ENCODE results near the gene POLR2A.

Gene POLR2A

DNA sequence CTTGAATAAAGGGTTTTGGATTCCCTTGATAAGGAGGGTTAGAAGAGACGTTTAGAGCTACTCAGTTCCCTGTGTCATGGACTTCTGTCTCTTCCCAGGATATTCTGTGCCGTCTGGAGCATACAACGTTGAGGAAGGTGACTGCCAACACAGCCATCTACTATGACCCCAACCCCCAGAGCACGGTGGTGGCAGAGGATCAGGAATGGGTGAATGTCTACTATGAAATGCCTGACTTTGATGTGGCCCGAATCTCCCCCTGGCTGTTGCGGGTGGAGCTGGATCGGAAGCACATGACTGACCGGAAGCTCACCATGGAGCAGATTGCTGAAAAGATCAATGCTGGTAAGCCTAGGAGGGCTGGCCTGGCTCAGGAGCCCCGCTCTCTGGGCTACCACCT is 24.7 kb downstream of the POLR2A start:
- no peak for DNase-seq (ENCODE audit: low read depth)

DNA sequence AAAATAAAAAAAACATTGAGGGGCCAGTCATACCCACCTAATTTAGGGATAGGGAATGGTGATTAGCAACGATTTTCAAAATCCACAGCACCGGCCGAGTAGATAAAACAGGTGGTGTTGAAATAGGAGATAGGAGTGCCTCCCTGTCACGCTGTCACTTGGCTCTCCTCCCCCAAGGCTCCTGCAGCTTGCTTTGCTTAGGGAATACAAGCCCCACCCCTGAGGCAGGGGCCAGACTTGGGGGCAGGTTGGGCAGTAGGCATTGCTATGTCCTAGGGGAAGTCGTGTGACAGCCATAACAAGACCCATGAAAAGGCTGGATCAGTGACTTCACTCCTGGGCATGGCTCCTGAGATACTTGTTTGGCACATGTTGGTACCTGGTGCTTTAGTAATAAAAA is 25.8 kb downstream of the POLR2A start:
- DNase-seq (ENCODE audit: low read depth) = no peak

DNA sequence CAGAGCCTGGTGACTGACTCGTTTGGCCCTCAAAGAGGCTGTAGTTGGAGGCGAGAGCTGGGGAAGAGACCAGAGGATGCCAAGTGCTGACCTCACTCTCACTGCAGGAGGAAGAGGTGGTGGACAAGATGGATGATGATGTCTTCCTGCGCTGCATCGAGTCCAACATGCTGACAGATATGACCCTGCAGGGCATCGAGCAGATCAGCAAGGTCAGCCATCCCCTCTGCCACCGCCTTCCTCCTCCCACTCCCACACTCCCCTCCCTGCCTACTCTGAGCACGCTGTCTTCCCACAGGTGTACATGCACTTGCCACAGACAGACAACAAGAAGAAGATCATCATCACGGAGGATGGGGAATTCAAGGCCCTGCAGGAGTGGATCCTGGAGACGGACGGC is 26.9 kb downstream of the POLR2A start:
- DNase-seq (ENCODE audit: low read depth) = no peak

DNA sequence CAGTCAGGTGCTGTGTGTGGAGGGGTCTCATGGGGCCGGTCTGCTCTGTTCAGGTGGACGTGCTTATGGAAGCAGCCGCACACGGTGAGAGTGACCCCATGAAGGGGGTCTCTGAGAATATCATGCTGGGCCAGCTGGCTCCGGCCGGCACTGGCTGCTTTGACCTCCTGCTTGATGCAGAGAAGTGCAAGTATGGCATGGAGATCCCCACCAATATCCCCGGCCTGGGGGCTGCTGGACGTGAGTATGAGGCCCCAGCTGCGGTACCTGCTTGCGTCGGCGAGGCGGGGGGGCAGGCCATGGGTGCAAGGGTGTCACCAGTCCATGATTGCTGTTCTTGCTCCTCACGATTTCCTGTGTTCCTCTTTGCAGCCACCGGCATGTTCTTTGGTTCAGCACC is 27.9 kb downstream of the POLR2A start:
- DNase-seq (ENCODE audit: low read depth) = no peak

DNA sequence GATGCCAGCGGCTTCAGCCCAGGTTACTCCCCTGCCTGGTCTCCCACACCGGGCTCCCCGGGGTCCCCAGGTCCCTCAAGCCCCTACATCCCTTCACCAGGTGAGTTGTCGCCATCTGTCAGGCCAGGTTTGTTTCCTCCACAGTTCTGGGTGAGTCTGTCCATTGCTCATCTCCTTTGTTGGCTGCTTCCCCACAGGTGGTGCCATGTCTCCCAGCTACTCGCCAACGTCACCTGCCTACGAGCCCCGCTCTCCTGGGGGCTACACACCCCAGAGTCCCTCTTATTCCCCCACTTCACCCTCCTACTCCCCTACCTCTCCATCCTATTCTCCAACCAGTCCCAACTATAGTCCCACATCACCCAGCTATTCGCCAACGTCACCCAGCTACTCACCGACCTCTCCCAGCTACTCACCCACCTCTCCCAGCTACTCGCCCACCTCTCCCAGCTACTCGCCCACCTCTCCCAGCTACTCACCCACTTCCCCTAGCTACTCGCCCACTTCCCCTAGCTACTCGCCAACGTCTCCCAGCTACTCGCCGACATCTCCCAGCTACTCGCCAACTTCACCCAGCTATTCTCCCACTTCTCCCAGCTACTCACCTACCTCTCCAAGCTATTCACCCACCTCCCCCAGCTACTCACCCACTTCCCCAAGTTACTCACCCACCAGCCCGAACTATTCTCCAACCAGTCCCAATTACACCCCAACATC is 28.8 kb downstream of the POLR2A start:
- DNase-seq (ENCODE audit: low read depth) = no peak

DNA sequence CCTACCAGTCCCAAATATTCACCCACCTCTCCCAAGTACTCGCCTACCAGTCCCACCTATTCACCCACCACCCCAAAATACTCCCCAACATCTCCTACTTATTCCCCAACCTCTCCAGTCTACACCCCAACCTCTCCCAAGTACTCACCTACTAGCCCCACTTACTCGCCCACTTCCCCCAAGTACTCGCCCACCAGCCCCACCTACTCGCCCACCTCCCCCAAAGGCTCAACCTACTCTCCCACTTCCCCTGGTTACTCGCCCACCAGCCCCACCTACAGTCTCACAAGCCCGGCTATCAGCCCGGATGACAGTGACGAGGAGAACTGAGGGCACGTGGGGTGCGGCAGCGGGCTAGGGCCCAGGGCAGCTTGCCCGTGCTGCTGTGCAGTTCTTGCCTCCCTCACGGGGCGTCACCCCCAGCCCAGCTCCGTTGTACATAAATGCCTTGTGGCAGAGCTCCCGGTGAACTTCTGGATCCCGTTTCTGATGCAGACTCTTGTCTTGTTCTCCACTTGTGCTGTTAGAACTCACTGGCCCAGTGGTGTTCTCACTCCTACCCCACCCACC is 29.8 kb downstream of the POLR2A start:
- no peak for DNase-seq (ENCODE audit: low read depth)

DNA sequence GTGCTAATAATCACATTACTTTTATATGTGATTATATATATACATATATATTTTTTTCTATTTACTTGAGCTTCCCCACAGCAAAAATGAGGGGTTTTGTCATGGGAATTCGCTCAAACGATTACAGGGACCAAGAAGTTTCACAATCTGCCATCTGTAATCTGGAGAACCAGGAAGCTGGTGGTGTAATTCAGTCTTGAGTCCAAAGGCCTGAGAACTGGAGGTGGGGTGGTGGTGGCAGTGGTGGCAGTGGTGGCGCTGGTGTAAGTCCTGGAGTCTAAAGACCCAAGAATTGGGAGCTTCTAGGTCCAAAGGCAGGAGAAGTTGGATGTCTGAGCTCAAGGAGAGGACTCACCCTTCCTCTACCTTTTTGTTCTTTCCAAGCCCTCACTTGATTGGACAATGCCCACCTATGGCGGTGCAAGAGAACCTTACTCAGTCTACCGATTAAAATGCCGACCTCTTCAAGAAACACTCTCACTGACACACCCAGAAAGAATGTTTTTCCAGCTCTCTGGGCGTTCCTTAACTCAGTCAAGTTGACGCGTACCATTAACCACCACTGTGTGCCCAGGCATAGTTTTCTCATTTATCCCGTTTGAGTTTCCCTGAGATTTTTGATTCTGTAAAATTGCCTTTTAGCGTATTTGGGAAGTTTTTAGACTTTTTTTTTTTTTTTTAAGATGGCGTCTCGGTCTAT is 31.9 kb downstream of the POLR2A start:
- DNase-seq (ENCODE audit: low read depth) = no peak

DNA sequence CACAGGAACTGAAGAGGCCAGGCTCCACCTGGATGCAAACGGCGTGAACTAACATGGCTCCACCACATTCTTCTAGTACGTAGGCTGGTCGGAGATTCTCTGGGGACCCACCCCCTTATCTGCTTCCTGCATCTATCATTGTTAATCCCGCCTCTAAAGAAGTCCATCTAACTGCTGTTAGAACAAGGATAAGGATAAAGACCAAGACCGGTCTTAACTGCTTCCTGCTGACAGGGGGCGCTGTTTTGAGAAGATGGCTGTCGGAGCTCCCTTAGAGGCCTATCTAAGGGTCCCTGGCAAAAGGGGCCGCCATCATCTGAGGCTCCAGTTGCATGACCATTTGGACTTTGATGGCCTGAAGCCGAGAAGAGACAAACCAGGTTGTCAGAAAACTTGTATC is 38.9 kb downstream of the POLR2A start:
- DNase-seq (ENCODE audit: low read depth) = no peak

DNA sequence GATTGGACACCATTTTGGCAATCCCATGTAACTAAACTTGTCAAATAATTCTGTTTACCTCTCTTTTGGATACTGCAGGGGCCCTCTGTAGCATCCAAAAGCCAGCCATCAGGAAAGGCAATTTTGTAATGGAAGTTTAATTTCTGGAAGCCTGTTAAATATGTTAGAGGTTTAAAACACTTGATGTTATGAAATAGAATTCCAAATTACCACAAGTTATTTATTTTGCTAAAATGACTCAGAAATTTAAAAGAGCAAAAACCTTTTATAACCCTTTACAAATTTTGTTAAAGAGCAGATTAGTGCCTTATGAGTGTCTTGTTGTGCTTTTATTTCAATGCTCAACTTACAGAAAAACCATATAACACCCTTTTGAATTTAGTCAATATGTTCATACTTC is 44.7 kb downstream of the POLR2A start:
- DNase-seq (ENCODE audit: low read depth) = no peak

DNA sequence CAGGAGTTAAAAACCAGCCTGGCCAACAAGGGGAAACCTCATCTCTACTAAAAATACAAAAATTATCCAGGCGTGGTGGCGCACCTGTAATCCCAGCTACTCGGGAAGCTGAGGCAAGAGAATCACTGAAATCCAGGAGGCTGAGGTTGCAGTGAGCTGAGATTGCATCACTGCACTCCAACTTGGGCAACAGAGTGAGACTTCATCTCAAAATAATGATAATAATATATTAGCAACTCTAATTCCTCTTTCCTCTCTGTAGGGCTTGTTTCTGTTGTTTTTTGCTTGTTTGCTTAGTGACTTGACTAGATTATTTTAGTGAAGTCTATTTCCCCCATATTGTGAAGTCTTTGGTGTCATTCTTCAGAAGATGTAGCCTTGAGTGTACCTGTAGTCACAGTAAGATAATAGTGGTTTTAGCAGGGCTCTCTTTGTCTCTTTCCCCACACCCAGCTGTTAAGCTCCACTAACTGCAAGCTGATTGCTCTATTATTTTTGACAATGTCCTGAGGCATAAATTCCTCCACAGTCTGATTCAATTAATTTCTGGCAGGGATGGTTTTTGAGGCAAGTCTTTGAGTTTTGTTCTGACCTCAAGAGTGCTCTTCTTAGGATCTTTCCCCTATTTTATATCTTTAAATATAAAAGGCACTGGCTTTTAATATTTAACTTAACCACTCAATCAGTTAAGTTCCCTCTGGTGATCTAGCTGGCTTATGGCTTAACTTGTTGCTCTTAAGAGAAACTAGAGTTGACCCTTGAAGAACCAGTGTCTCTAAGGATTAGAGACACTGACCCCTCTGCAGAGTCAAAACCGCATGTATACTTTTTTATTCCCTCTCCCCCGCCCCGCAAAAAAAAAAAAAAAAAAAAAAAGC is 46.1 kb downstream of the POLR2A start:
- DNase-seq (ENCODE audit: low read depth) = no peak

DNA sequence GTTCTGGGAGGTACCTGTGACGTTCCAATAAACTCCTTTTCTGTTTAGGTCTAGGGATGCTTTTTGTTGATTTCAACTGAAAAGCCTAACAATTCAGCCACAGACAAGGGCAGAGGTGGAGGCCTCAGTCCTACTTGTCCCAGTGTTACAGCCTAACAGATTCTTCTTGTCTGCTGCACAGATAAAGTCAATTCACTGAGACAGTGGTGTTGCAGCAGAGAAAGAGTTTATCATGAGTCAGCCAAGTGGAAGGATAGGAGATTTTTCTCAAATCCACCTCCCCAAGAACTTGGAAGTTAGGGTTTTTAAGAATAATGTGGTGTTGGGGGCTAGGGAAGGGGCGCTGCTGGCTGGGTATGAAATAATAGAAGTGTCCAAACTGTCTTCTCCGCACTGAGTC is 53.9 kb downstream of the POLR2A start:
- no peak for DNase-seq (ENCODE audit: low read depth)

DNA sequence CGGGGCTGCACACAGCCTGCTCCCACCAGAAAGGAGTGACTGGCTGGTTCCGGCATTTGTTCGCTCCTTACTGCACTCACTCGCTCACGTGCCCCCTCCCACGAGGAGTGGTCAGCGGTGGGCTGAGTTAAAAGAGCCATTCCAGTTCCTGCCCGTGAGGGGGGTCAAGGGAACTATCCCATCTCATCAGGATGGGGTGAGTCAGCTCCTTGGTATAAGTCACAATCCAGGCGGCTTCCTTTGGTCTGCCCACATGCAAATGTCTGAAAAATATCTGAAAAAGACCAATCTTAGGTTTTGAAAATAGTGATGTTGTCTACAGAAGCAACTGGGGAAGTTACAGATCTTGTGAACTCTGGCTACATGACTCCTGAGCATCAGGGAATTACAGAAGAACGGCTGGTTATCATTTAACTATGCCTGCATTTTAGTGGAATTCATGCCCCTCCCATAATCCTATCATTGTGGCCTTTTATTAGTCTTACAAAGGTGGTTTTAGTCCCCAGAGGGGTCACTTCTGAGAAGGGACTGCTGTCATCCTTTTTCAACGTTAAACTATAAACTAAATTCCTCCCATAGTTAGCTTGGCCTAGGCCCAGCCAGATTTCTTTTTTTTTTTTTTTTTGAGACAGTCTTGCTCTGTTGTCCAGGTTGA is 54.9 kb downstream of the POLR2A start:
- DNase-seq (ENCODE audit: low read depth) = no peak

DNA sequence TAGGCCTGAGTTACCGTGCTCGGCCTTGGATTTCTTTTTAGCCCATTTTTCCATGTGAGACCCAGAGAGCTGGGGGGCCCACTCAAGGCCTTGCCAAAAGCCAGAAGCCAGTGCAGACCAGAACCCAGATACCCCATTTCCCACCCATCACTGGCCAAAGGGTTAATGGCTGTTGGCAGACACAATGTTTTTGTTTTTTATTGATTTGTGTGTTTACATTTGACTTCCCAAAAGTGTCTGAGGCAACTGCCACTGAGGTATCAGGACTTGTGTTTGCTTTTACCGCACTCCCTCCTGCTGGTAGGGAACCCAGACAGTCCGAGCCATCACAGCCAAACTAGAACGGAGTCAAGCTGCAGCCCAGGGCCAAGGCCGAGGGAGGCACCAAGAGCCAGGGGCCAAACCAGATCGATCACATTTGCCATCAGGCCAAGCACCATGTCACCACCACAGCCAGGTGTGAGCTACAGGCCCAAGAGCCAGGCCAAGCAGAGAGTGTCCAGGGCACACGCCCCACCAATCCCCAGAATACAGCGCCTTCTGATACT is 57.0 kb downstream of the POLR2A start:
- DNase-seq (ENCODE audit: low read depth) = no peak

DNA sequence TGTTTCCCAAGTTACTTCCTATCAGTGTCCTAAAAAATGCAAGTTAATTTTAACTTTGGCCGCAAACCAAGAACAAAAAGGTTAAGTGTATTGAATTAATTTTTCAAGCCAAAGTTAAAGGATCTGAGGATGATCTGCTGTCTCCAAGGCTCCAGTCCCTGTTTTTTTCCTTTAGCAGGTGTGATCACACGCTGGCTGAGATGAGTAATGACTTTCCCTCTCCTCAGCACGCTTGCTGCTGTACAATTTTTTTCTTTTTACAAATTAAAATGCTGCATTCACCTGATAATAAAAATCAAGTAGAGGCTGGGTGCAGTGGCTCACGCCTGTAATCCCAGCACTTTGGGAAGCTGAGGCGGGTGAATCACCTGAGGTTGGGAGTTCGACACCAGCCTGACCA is 60.7 kb downstream of the POLR2A start:
- DNase-seq (ENCODE audit: low read depth) = no peak

DNA sequence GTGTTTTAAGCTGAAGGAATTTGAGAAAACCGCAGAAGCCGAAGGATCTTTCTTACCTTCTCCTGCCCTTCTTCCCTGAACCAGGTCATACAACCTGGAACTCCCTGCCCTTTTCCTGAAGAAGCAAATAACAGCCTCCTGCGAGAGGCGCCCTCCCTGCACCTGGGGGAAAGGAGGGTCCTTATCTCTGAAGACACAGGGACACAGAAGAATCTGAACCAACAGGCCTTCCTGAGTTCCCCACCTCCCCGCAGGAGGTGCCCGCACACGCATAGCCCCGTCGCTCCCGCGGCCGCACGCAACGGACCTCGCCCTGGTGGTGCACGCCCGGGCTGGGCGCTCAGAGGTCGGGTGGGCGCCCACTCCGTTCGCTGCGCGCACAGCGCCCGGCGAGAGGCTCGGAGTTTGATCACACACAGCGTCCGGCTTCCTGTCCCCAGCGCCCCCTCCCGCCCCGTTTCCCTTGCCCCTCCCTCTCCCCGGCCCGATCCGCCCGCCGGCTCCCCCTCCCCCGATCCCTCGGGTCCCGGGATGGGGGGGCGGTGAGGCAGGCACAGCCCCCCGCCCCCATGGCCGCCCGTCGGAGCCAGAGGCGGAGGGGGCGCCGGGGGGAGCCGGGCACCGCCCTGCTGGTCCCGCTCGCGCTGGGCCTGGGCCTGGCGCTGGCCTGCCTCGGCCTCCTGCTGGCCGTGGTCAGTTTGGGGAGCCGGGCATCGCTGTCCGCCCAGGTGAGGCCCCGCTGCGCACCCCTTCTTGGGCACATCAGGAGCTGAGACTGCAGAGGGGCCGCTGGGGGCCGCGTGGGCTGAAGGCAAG is 64.6 kb downstream of the POLR2A start, which contains the start of gene TNFSF12:
Gene TNFSF12, plus strand, starts transcription at position 474 of the 816 bp plus-strand sequence. Its CDS starts 96 bp downstream, at position 570.
- no peak for DNase-seq (ENCODE audit: low read depth)
